Activated CD4-positive, alpha-beta T cell treated with anti-CD3 and anti-CD28 coated beads for 36 hours (primary cell): ENCODE results near the gene CDHR4. TPM values are rescaled to one million over a fixed set of nuclear protein-coding genes. Genes with fewer than 3 reads are reported as not detected.

Experiments used
- ATAC-seq: fragments of 200-7000 bp; cut with Tn5 transposase; one replicate; pipeline ENCODE4 v1.10.0; 2021; ENCODE audit warnings: mild to moderate bottlenecking, moderate library complexity
- CTCF ChIA-PET: fragments of 350-600 bp; sonication (Branson Sonifier 250); formaldehyde crosslinking; loops from one replicate; lab custom pipeline; 2021; ENCODE audit warnings: antibody characterized with exemption; lab: Charles Lee
- POLR2A ChIA-PET: fragments of 350-600 bp; sonication (Branson Sonifier 250); formaldehyde crosslinking; loops from one replicate; lab custom pipeline; 2021; ENCODE audit warnings: antibody characterized with exemption, inconsistent platforms; lab: Charles Lee
- DNase-seq: peaks from one replicate; pipeline ENCODE4 v3.0.0-alpha.2; 2020
- H3K27ac Mint-ChIP-seq: one replicate; pipeline ENCODE4 v1.8.0; 2021; ENCODE audit warnings: mixed read lengths
- H3K27me3 Mint-ChIP-seq: one replicate; pipeline ENCODE4 v1.8.0; 2021; ENCODE audit warnings: mixed read lengths
- H3K36me3 Mint-ChIP-seq: one replicate; pipeline ENCODE4 v1.8.0; 2021; ENCODE audit warnings: low read depth, mixed read lengths
- H3K4me1 Mint-ChIP-seq: one replicate; pipeline ENCODE4 v1.8.0; 2021; ENCODE audit warnings: mixed read lengths
- H3K4me3 Mint-ChIP-seq: one replicate; pipeline ENCODE4 v1.8.0; 2021; ENCODE audit warnings: mild to moderate bottlenecking, moderate library complexity, mixed read lengths
- H3K9me3 Mint-ChIP-seq: one replicate; pipeline ENCODE4 v1.8.0; 2021; ENCODE audit warnings: low read depth, mixed read lengths
- intact Hi-C, 2 experiments: fragments of 100-400 bp; cut with DNase I in 1 of 2; cut with micrococcal nuclease in 1 of 2; formaldehyde crosslinking; loops; one replicate each; pipeline versions ENCODE4 v1.14.2 to v1.15.1; 2022 to 2024; cut with DNase I, micrococcal nuclease
- total RNA-seq, 2 experiments: library from RNA; stranded (reverse); gene quantifications; one replicate each; pipeline ENCODE4 v1.2.3, GENCODE V29; 2021

Gene CDHR4, protein sequence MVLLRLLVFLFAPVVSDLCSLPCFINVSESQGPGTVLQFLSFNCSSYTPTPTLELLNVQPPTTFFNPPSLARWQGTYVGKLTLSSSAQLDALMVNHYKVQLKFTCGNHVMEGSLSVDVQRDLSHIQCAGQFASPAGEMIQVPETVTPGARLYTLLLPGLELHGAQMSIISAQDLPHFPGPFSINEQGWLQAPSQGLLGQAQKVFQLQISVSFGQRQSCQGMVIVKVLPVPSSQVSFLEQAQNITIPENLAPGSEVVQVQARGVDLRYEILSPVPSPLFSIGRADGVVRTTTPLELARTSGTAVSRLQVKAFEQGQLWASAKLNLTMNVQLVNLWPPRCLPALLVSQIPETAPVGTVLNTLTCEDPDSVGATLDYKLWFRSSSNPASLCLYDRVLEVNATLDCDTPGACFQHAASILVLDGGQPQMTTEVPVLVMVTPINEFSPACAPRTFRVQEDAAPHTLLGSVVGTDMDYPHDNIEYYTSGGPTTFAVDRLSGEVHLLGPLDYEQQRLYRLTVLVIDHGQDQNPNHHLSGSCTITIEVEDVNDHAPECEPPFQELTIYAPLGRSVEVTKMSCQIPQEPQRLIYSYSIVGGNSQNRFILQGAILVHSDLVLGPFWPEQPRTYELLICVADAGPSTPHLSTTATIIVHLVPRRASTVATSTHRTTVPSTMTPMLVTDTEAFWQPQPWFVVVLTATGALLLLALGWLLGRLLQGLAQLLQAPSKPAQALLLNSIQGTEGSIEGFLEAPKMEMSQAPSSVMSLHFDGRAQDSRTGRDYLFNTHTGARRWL
- under 1 TPM in 1 of 2 experiments, not detected in 1; 0.32 TPM for total RNA-seq

DNA sequence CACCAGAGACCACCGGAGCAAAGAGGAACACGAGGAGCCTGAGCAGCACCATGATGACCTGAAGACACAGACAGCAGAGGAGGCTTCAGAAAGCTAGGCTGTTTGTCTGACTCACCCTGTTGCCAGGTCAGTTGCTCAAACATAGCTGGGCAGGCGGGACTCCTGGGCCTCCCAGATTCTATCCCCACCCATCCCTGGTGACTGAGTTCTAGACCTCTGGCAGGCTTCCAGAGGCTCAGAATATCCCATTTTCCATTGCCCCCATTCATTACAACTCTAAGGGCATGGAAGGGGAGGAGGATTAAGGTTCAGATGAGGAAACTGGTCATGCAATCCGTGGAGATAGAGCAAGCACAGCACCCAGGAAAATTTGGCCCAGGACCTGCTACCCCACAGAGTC is at the start of gene CDHR4:
TSS of gene CDHR4 (minus strand) at position 113 of the 400 bp plus-strand sequence. CDS start at position 52, 61 bp downstream.
- H3K36me3 Mint-ChIP-seq: no peaks in the 10 kb centered on the region
- ATAC-seq: no peak
- H3K4me1 Mint-ChIP-seq: peaks cover 12% of the 10 kb centered on the region
- no peak for DNase-seq
- intact Hi-C loops: loop anchor here in 1 of 2 experiments (5.0 kb wide), 1 partner anchor 108 kb away; no protein-coding TSS in a partner anchor
- no peak within 1 kb of the TSS for H3K4me3 Mint-ChIP-seq
- POLR2A ChIA-PET: no interaction called here
- CTCF ChIA-PET: interaction anchor here (1.0 to 2.2 kb wide), 4 partner anchors 20 to 109 kb away, joined by 4 to 15 read pairs (median 4); no protein-coding TSS in a partner anchor
- H3K9me3 Mint-ChIP-seq: no peaks in the 10 kb centered on the region
- no peak within 1 kb of the TSS for H3K27ac Mint-ChIP-seq
- H3K27me3 Mint-ChIP-seq: peaks cover 10% of the 10 kb centered on the region

DNA sequence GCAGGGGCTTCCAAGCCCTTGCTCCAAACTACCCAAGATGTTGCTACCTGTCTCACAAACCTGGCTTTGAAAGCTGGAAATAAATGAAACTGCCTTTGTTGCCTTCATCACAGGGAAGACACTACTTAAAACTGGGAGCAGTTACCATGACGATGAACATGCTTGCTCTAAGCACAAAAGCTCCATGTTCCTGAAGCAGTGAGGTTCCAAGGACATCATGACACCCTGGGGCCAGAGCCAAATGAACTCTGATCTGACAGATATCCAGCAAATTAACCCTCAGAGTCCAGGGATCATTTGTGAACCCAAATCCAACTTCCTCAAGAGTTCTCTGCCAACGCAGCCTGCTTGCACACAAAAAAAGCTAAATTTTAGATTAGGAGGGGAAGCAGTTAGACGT is 46.0 kb upstream of the CDHR4 start:
- no peak overlapping the region for H3K27ac Mint-ChIP-seq
- H3K4me3 Mint-ChIP-seq: no peak overlapping the region
- CTCF ChIA-PET: interaction anchor here (0.7 kb wide), 1 partner anchor 64 kb away, joined by 3 read pairs; no protein-coding TSS in a partner anchor

DNA sequence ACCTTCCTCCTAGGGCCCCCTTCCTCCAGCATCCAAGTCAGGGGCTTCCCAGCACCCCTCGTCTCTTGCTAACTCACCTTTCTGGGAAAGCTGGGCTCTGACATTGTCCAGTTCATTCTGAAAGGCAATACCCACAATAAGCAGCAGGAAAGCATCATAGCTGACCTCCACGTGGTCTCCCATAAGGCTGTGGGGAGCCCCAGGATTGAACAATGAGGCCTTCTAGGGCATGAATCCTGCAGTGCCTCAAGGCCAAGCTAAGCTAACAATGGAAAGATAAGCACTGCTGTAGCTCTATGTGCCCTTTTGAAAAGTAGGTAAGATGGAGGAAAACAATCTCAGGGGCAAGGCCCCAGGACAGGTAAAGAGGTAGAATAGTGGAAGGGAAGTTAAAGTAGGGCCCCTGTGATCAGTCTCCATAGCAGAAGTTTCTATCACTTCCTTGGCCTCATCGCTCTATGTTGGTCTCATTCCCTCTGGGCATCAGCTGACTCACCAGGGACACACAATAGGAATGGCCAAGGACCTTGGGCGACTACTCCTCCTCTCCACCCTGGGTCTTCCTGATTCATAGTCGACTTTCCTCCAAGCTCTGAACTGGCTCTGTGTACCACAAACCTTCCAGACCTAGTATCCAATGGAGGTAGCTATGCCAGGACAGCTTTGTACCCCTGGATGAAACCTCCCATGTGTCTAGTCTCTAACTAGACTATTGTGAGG is 45.0 kb upstream of the CDHR4 start:
- H3K9me3 Mint-ChIP-seq: no peaks in the 10 kb centered on the region
- intact Hi-C loops: no loop called here
- ChIA-PET POLR2A (interaction anchor here (0.6 kb wide), 1 partner anchor 71 kb away, joined by 4 read pairs; no protein-coding TSS in a partner anchor), CTCF (interaction anchor here (0.7 to 1.4 kb wide), 4 partner anchors 9 to 92 kb away, joined by 3 to 5 read pairs (median 4); partner anchors contain the start of gene INKA1)
- no peak overlapping the region for H3K4me3 Mint-ChIP-seq
- H3K4me1 Mint-ChIP-seq: no peaks in the 10 kb centered on the region
- H3K36me3 Mint-ChIP-seq: peaks cover 15% of the 10 kb centered on the region
- H3K27me3 Mint-ChIP-seq: no peaks in the 10 kb centered on the region
- H3K27ac Mint-ChIP-seq: no peak overlapping the region
- ATAC-seq (no peak), DNase-seq (no peak)

More for the DNA sequence above, 46.0 kb upstream of the CDHR4 start:
- Mint-ChIP-seq H3K9me3 (no peaks in the 10 kb centered on the region), H3K36me3 (peaks cover 17% of the 10 kb centered on the region), H3K4me1 (no peaks in the 10 kb centered on the region), H3K27me3 (no peaks in the 10 kb centered on the region)
- intact Hi-C loops: no loop called here
- POLR2A ChIA-PET: no interaction called here
- no peak for DNase-seq
- no peak for ATAC-seq

DNA sequence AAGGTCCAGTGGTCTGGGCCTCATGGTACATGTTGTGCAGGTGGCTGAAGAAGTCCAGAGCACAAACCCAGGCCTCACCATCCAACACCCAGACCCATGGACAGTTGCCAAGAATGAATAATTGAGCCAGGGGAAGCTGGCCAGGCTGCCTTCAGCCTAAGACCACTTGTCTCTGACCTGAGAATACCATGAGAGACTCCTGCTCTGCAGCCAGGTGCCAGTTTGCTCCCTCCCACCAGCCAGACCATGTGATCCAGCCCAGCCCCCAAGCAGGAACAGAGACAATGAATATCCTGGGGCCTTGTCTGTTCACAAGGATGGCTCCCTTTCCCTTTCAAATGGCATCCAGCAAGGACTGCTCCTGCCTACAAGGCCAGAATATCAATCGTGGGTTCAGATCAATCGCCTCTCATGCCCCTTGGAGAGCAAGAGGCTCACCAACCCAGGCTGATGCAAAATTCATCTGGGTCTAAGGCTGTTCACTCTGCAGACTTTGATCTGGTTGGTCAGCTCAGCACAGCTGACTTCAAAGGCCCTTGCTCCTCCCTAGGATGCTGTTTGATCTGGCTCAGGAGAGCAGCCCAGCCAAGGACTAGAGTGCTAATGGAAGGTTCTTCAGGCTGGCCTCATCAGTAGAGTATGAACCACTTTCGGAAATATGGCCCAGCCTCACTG is 43.3 kb upstream of the CDHR4 start:
- POLR2A ChIA-PET: no interaction called here
- Mint-ChIP-seq H3K36me3 (peaks cover 17% of the 10 kb centered on the region), H3K27ac (no peak overlapping the region), H3K27me3 (no peaks in the 10 kb centered on the region), H3K9me3 (no peaks in the 10 kb centered on the region), H3K4me3 (no peak overlapping the region), H3K4me1 (no peaks in the 10 kb centered on the region)
- intact Hi-C loops: no loop called here
- ATAC-seq (no peak), DNase-seq (no peak)
- CTCF ChIA-PET: no interaction called here

DNA sequence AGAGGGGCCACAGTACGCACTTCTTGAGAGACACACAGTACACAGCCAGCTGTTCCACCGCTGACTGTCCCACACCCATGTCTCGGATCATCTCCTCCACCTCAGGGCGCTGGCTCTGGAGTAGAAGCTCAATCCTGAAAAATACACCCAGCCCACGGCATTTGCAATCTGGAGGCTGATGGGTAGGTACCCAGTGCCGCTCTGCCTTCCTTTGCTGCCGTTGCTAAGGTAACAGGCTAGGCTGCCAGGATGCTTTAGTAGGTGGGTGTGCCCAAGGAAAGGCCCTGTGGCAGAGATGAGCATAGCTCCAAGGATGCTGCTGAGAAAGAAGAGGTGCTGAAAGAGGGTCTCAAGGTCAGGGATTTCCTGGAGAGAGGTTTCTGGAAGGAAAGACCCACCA is 42.1 kb upstream of the CDHR4 start:
- Mint-ChIP-seq H3K27me3 (no peaks in the 10 kb centered on the region), H3K4me1 (no peaks in the 10 kb centered on the region)
- POLR2A ChIA-PET: no interaction called here

DNA sequence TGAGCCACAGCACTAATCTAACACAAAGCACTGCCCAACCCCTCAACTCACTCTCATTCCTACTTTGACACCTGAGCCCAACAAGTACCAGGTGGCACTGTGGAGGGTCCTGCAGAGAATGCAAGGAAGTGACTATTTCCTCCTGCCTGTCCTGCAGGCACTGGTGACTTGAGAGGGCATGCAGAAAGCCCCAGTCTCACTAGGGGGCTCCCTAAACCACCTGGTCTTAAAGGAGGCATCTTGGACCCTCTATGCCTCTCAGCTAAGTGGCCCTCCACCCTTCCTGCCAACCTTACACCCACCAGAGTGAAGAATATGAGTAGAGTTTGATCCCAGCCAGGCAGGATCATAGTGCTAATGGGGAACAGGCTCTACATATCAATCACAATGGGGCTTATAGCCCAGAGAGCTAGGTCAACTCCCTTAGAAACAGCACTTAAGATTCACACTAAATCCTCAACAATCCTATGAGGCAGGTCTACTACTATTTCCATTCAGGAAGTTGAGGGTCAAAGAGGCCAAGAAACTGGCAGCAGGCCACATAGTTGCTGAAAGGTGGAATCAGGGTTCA is 41.5 kb upstream of the CDHR4 start:
- intact Hi-C loops: no loop called here
- H3K4me3 Mint-ChIP-seq: no peak overlapping the region
- ChIA-PET CTCF (interaction anchor here (0.6 to 4.2 kb wide), 6 partner anchors 9 to 178 kb away, joined by 3 to 56 read pairs (median 4); partner anchors contain the start of genes INKA1 and UBA7), POLR2A (no interaction called here)
- no peaks in the 10 kb centered on the region for H3K4me1 Mint-ChIP-seq
- H3K27me3 Mint-ChIP-seq: no peaks in the 10 kb centered on the region
- DNase-seq: peak; percentile 37
- no peaks in the 10 kb centered on the region for H3K9me3 Mint-ChIP-seq
- ATAC-seq: no peak
- H3K27ac Mint-ChIP-seq: no peak overlapping the region
- peaks cover 8% of the 10 kb centered on the region for H3K36me3 Mint-ChIP-seq

More for the DNA sequence above, 42.1 kb upstream of the CDHR4 start:
- CTCF ChIA-PET: interaction anchor here (0.6 to 1.1 kb wide), 3 partner anchors 10 to 141 kb away, joined by 3 read pairs; no protein-coding TSS in a partner anchor
- ATAC-seq (no peak), DNase-seq (no peak)
- Mint-ChIP-seq H3K36me3 (peaks cover 13% of the 10 kb centered on the region), H3K4me3 (no peak overlapping the region), H3K27ac (no peak overlapping the region), H3K9me3 (no peaks in the 10 kb centered on the region)
- intact Hi-C loops: no loop called here

DNA sequence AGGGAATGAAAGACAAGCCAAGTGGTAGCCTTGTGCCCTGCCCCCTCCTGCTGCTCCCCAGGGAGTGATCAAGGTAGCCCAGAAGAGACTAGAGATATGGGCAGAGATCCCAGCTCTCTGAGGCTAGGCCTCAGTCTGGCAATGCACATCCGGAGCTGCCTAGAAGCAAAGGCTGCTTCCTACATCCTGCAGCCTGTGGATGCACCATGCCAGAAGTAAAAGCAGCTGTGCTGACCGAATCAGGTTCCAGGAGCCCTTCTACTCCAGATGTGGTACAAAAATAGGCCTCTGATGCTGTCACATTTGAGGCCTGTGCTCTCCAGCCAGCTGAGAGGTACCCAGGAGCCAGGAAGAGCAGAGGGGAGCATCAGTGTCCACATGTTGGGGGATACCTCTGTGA is 40.7 kb upstream of the CDHR4 start:
- ATAC-seq (no peak), DNase-seq (no peak)
- ChIA-PET CTCF (interaction anchor here (0.6 to 4.2 kb wide), 6 partner anchors 15 to 179 kb away, joined by 3 to 56 read pairs (median 4); partner anchors contain the start of genes INKA1 and UBA7), POLR2A (no interaction called here)
- Mint-ChIP-seq H3K4me3 (no peak overlapping the region), H3K27ac (no peak overlapping the region), H3K36me3 (peaks cover 4% of the 10 kb centered on the region), H3K4me1 (no peaks in the 10 kb centered on the region), H3K27me3 (no peaks in the 10 kb centered on the region), H3K9me3 (no peaks in the 10 kb centered on the region)
- intact Hi-C loops: no loop called here

DNA sequence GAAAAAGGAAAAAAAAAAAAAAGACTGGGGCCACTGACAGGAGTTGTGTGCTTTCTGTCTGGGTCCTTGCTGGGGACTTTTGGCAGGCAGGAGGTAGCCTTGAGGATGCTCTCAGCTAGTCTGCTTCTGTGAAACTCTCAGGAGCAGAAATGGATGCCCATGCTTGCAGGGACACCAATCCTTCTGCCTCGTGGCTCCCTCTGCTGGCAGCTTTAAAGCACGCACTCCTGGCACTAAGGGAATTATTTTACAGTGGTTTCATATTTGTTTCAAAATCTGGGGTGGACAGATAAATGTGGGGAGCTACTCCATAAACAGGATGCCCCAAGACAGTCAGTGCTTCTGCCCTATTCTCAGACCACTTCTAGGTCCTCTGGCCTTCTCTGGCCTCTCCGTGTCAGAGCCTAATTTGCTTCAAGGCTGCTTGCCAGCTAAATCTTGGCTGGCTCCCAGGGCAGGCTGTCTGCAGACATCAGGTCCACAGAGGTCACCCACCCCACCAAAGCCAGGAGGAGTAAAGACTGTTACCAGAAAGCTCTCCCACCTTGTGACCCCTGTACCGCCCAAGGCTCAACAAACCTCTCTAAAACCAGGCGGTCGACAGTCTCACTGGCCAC is 39.6 kb upstream of the CDHR4 start:
- POLR2A ChIA-PET: interaction anchor here (0.6 kb wide), 1 partner anchor 41 kb away, joined by 5 read pairs; no protein-coding TSS in a partner anchor

DNA sequence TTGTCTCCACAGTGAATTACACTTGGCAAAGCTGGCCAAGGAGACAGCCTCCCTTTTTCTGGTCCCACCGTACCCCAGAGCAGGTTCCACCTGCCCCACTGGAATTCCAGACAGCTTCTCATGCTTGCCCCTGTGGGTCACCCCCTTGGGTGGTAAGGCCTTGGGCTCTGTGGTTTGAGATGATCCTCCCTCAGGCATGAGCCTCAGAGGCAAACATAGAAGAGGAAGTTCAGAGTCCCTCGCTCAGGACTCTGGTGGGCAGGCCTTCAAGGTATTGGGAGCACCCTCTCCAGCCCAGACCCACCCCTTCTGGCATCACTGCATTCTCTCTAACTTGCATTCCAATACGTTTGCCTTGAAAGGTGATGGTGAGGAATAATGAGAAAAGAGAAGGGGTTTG is 31.7 kb upstream of the CDHR4 start:
- no peaks in the 10 kb centered on the region for H3K4me1 Mint-ChIP-seq
- H3K4me3 Mint-ChIP-seq: no peak overlapping the region
- no peak for DNase-seq
- intact Hi-C loops: no loop called here
- no peaks in the 10 kb centered on the region for H3K9me3 Mint-ChIP-seq
- POLR2A ChIA-PET: no interaction called here
- no peak for ATAC-seq
- no peak overlapping the region for H3K27ac Mint-ChIP-seq
- no peaks in the 10 kb centered on the region for H3K27me3 Mint-ChIP-seq
- peaks cover 16% of the 10 kb centered on the region for H3K36me3 Mint-ChIP-seq
- CTCF ChIA-PET: interaction anchor here (0.7 kb wide), 1 partner anchor 10 kb away, joined by 3 read pairs; no protein-coding TSS in a partner anchor

More for the DNA sequence above, 39.6 kb upstream of the CDHR4 start:
- no peak overlapping the region for H3K4me3 Mint-ChIP-seq
- H3K4me1 Mint-ChIP-seq: no peaks in the 10 kb centered on the region
- H3K36me3 Mint-ChIP-seq: peaks cover 10% of the 10 kb centered on the region
- no peak overlapping the region for H3K27ac Mint-ChIP-seq
- no peaks in the 10 kb centered on the region for H3K9me3 Mint-ChIP-seq
- H3K27me3 Mint-ChIP-seq: no peaks in the 10 kb centered on the region
- ATAC-seq (peak; percentile 95), DNase-seq (peak; percentile 89)
- CTCF ChIA-PET: interaction anchor here (0.6 to 4.2 kb wide), 31 partner anchors 9 to 1448 kb away, joined by 3 to 56 read pairs (median 4); partner anchors contain the start of genes CDHR4, INKA1, IP6K1 and MON1A
- intact Hi-C loops: loop anchor here (1.0 kb wide), 3 partner anchors 37 to 300 kb away; no protein-coding TSS in a partner anchor

DNA sequence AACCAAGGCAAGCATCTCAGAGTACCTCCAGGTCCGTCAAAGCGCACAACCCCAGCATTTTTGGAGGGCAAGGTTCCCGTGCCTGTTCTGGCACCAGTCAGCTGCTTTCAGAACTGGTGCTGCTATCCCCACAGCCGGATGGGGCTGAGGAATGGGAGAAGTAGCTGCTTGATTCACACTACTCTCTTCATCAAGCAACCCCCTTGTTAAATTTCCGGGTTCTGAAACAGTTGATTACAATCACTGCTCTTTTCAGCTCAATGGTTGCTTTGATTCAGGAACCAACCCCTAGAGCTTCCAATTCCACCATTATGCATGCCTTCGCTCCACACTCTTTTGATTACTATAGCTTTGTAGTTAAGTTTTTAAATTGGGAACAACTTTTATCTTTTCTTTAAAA is 26.3 kb upstream of the CDHR4 start:
- Mint-ChIP-seq H3K27me3 (no peaks in the 10 kb centered on the region), H3K36me3 (peaks cover 4% of the 10 kb centered on the region), H3K9me3 (no peaks in the 10 kb centered on the region), H3K4me3 (no peak overlapping the region), H3K4me1 (no peaks in the 10 kb centered on the region), H3K27ac (no peak overlapping the region)
- POLR2A ChIA-PET: no interaction called here
- no peak for ATAC-seq
- intact Hi-C loops: no loop called here
- DNase-seq: no peak
- CTCF ChIA-PET: interaction anchor here (0.6 kb wide), 1 partner anchor 50 kb away, joined by 3 read pairs; no protein-coding TSS in a partner anchor
